ENCODE results near the gene PLCG1.
A peak's percentile ranks its signal among the peaks of the same experiment; 100 is the strongest.
"Not testable (repeated sequence)": the region's sequence is repeated elsewhere in the genome, so short reads cannot be mapped to it uniquely, and the experiment has no call there.

Gene PLCG1

DNA sequence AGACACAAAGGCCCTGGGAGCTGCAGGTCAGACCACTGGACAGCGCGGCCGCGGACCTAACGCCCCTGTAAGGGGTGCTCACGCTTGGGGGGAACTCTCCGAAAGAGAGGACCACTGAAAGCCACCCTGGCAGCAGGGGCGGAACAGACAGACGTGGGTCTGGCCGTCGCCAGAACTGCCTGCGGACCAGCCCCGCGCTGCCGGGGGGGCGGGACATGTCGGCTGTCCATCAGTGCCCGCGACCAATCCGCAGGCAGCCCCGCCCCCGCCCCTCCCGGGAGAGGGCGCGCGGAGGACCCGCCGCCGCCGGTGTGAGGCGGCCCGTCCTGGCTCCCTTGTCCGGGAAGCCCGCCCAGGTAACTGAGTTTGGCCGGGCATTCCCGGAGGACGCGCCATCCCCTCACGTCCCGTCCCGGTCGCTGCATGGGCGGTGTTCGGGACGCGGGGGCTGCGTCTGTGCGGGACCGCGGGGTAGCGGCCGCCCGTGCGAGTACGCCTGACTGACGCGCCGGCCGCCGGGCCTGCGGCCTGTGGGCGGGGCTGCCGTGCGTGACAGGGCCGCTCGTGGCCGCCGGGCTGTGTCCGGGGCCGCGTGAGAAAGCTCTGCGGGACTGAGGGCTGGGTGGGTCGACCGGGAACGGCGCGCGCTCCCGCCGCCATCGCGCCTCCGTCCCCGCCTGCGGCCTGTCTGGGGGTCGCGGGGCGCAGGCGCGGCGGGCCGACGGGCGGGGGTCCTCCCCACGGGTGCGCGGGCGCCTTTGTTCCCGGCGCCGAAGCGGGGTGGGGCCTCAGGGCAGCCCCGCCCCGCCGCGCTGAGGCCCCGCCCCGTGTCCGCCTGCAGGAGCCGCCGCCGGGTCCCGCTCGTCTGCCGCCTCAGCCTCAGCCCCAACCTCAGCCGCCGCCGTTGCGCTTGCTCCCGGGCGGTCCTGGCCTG, at the start of gene PLCG1:
Gene PLCG1, plus strand, starts transcription at position 864 of the 934 bp plus-strand sequence. CDS start 99 bp downstream, outside the sequence.
- peak; percentile 72 for DNase-seq (ENCODE audit: low read depth)

DNA sequence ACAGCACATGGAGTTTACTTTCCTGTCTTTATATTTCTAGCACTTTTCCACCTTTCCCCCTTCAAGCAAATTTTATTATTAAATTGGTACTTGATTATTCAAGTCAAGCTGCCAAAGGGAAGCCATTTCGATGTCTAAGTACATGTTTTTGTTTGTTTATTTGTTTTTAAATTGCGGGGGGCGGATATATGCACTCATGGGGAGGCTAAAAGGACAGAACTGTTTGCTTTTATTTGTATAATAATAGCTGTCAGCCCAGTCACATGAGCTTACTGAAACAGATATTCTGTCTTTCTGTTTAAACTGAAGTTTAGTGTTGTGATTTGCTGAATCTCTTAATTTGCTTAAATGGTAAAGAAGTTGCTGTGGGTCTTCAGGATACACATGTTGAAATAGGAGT, 49.6 kb upstream of the PLCG1 start:
- no peak for DNase-seq (ENCODE audit: low read depth)

DNA sequence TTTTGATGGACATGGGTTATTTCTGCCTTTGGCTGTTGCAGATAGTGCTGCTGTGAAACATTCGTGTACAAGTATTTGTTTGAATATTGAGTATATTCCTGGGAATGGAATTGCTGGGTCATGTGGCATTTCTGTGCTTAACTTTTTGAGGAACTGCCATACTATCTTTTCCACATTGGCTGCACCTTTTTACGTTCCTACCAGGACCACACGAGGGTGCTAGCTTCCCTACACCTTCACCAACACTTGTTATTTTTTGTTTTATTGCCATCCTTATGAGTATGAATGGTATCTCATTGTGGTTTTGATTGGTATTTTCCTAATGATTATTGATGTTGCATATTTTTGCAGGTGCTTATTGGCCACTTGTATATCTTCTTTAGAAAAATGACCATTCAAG, 47.8 kb upstream of the PLCG1 start:
- no peak for DNase-seq (ENCODE audit: low read depth)

DNA sequence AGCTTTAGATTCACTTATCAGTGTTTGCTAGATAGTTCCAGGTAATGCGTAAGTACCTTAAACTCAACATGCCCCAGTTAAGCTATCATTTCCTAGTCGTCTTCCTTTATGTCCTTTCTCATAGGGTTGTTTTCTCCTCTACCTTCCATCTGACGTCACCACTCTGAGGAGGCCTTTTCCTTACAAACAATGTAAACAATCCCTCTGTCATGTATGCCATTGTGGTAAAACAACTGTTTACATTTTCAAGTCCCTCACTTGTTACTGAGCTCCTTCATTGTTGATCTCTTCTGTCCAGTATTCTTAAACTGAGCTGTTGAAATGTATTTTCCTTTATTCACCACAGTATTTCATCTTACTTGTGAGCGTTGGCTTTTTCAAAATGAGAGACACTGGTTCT, 45.4 kb upstream of the PLCG1 start:
- DNase-seq (ENCODE audit: low read depth), result no peak

DNA sequence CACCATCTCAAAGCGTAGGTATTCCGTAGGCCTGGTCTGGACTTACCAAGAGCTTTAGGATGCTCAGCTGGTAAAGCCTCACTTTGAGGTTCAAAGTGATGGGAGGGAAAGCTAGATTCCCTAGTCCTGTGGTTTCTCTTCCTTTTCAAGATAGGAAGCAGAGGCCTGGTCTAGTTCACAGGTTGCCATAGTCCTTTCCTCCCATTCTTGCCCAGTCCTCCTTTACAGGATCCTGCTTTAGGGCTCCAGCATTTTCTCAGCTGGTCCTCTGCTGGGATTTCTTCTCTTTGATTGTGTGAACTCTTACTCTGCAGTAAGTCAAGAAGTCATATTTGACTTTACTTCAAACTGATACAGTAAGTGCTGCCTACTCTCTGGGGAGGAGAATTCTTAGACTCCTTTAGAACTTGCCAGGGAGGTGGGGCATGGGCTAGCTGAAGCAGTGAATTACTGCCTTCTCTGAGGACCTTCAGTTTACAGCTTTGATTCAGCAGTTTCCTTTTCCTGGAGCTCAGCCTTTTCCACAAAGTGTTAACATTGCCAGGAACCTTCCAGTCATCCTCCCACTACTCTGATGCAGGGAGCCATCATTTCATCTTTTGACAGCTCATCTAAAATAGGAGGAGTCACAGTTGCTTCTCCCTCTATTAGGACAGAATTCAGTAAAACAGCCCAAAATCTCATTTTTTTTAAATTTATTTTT, 42.8 kb upstream of the PLCG1 start:
- peak; percentile 82 for DNase-seq (ENCODE audit: low read depth)

DNA sequence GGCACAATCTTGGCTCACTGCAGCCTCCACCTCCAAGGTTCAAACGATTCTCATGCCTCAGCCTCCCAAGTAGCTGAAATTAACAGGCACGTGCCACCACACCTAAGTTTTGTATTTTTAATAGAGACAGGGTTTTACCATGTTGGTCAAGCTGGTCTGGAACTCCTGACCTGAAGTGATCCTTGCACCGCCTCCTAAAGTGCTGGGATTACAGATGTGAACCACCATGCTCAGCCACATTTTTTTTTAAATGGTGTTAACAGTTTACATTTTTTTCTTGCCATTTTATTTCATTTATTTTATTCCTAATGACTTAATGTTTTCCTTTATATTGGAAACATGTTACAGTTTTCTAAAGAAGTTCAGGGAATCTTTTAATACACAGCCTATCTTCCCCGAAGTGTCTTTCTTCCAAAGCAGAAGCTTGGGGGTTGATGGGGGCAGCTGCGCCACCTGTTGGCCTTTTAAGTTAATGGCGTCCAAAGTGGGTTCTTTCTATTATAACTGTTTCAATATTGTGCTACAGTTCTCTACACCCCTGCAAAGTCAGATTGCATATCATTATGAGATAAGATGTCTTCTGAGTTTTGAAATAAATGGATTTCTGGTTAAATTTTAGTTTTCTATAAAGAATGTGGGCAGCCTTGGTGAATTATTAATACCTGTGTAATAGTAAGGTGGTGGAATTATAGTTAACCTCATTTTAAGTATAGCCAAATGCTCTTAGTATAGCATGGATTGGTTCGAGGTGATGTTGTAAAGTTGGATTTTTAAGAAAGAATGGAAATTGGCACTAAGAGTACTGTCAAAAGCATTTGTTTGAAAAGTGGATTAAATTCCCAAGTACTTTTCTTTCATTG, 42.0 kb upstream of the PLCG1 start:
- peak; percentile 60 for DNase-seq (ENCODE audit: low read depth)

DNA sequence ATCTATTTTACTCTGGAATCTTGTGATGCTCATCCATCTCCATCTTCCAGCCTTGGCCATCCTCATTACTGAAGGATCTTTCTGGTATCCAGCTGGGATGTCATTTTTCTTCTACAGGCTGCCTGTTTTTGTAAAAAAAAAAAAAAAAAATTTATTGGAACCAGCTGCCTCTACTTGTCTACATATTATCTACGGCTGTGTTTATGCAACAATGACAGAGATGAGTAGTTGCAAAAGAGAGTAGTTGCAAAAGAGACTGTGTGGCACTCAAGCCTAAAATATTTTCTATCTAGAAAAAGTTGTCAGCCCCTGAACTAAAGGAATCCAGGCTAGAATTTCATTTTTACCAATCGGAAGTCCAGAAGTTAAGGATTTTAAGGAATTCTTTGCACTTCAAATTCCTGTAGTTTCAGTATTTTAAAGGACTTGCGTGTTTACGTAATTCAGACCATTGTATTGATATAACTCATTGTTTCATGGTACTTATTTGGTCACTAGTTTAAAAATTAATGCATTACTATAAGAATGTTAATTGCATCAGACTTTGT, 38.6 kb upstream of the PLCG1 start:
- DNase-seq (ENCODE audit: low read depth), result peak; percentile 84

DNA sequence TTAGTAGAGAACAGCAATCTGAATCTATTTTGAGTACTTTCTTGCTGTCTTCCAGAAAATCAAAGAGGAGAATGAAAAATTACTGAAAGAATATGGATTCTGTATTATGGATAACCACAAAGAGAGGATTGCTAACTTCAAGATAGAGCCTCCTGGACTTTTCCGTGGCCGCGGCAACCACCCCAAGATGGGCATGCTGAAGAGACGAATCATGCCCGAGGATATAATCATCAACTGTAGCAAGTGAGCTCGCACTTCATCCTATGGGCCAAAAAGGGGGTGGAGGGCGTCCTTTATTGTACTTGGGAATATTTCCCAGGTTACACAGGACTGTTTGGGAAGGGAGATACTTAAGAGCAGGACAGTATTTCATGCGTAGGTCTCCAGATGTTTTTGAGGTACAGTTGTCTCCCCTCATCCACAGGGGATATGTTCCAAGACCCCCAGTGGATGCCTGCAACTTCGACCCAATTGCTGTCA, 37.3 kb upstream of the PLCG1 start:
- DNase-seq (ENCODE audit: low read depth), result no peak

DNA sequence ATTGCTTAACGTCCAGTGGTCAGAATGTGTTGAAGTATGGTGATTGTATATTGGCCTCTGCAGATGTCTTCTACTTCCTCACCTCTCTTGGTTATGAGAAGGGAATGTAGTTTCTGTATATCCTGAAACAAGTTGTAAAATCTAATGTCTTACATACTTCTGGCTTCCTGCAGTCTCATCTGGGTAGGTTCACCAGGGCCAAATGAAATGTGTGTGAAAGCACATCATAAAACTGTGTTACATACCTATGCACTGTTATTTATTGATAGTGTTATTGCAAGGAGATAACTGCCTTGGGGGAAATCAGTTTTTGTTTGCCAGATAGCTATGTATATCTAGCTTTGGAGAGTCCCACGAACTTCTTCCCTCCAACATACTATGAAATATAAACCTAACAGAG, 35.7 kb upstream of the PLCG1 start:
- DNase-seq (ENCODE audit: low read depth), result no peak

DNA sequence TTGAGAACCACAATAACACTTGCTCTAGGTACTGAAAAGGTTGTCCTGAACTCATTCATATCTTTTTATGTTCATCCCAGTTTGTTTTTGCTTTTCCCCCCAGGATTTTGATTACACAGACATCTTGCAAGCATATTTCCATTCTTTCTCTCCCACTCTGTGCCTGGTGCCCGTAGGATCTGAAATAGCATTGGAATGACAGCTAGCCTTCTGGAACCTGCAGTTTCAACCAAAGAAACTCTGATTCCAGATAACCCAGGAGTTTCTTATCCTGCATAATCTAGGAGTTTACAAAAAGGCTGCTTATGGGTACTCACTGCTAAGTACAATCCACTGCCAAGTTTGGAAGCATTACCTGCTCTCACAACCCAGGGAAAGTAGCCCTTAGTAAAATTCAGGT, 28.8 kb upstream of the PLCG1 start:
- peak; percentile 74 for DNase-seq (ENCODE audit: low read depth)

DNA sequence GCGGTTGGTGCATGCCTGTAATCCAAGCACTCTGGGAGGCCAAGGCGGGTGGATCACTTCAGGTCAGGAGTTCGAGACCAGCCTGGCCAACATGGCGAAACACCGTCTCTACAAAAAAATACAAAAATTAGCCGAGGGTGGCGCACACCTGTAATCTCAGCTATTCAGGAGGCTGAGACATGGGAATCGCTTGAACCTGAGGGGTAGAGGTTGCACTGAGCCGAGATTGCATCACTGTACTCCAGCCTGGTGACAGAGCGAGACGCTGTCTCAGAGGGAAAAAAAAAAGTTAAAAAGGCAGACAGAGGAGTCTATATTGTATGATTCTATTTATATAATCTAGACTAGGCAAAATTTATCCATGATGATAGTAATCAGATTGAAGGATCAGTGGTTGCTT, 27.3 kb upstream of the PLCG1 start:
- no peak for DNase-seq (ENCODE audit: low read depth)

DNA sequence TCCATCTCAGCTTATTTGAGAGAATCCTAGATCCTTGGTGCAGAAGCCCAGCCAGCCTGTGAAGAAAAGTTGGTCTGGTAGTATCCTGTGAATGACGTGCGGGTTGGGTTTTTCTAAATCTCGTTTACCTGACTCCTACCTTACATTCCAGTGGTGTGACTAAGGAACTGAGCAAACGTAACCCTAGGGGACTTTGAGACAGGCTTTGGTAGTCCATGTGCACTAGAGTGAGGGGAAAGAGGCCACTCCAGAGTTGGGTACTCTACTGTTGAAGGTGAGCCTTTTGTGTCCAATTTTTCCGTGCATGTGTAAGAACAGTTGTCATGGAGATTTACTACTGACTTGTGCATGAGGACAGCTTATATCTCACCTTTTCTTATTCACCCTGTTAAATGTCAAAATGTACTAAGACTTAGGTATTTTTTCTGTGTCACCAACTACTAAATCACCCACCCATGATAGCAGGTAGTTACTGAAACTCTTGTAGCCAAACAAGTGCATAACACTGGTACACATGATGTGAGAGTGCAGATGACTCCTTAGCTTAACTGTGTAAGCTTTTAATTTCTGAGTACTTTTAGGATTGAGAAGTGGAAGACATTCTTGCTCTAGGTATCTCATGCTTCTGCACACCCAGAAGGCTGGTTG, 26.3 kb upstream of the PLCG1 start:
- DNase-seq (ENCODE audit: low read depth), result no peak

DNA sequence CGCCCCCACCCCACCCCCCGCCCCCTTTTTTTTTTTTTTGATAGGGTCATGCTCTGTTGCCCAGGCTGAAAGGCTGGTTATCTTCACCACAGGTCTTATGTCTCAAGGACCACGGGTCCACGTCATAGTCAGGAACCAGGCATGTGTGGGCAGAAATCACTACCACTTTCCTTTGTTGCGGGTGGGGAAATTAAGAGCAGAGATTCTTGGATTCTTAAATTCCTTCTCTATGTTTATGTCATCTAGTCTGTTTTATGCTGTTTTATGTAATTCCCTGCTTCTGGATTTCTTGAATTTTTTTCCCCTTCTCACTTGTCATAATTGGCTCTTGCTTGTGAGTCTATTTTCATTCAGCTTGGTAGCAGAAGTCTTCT, 25.8 kb upstream of the PLCG1 start:
- peak; percentile 74 for DNase-seq (ENCODE audit: low read depth)

DNA sequence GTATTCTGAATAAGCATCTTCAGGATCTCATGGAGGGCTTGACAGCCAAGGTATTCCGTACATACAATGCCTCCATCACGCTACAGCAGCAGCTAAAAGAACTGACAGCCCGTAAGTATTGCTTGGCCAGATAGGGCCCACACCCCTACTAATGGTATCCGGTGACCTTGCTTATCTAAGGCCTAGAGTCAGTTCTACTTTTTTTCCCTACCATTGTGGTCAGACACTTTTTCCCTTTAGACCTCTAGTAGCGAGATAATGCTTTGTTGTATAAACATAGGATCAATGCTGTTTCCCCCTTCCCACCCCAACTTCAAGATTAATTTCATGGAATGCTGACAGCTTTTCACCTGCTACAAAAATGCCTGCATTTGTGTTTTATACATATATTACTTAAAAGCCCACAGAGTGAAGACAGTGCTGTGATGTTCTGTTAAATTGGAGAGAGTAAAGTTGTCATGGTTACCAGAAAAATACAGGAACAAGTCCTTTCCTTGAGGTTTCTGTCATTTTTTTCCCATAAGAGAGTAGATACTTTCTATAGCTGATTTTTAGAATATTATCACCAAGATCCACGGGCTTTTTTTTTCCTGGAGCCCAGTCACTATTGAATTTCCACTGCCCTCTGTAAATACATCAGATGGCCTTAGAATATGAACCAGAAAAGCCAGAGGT, 20.9 kb upstream of the PLCG1 start:
- no peak for DNase-seq (ENCODE audit: low read depth)

DNA sequence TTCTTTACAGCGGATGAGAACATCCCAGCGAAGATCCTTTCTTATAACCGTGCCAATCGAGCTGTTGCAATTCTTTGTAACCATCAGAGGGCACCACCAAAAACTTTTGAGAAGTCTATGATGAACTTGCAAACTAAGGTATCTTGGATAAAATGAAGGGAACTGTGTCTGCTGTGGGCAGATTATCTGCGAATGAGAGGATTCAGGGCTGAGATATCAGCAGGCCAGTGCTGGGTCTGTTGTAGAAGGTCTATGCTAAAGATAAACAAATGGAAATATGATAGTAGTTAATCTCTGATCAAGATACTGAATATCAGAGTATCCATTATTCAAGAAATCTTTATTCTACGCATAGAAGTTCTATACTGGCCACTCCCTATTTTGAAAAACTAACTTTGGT, 19.2 kb upstream of the PLCG1 start:
- not testable (repeated sequence) for DNase-seq (ENCODE audit: low read depth)

DNA sequence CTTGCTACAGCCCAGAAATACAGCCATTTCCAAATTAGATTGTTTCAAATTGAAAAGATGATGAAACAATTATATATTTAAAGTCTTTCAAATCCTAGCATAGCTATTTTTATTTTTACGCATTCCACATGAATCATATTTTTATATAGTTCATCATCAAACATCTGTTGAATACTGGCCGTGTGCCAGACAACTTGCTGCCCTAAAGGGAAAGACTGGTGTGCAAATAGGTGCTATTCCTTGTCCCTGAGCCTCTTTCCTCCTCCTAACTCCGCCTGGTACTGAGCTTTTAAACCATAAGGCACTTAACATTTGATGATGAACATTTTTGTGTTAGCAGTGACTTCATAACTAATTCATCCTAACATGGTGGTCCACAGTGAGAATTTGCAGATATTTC, 18.7 kb upstream of the PLCG1 start:
- no peak for DNase-seq (ENCODE audit: low read depth)

DNA sequence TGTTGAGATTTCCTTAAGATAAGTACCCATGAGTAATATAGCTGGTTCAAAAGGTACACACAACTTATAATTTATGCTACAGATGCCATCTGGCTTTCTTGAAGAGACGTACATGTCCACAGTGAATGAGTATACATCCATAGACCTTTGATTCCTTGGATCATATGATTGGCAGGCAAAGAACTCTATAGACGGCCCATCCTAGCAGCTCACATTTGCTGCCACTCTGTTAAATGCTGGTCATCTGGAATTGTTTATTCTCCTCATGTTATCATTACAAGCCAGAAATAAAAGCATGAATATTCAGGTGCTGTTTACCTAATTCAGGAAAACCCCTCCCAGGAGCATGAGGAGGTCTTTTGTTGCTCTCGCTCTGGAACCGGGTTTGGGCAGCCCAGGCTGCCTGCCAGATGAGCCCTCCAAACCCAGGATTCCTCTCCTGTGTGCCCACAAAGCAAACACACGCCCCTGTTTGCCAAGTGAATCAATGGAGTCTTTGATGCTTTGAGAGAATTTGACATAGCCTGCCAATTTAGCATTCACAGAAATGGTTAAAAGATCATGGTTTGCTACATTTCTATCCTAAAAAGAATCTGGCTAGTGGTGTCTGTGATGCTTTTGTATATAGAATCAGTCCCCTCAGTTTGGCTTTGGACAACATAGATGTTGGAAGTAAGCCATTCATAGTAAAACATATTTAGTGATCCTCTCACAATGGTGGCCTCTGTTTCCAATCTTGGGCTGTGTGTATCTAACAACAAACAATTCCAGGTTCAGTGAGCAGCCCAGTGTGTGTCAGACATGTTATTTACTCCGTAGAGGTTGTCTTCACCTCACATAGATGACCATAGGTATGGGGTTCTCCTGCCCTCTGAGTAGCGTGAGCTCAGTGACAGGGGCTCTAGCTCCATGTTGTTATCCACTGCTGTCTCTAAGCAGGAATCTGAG, 17.5 kb upstream of the PLCG1 start:
- no peak for DNase-seq (ENCODE audit: low read depth)

DNA sequence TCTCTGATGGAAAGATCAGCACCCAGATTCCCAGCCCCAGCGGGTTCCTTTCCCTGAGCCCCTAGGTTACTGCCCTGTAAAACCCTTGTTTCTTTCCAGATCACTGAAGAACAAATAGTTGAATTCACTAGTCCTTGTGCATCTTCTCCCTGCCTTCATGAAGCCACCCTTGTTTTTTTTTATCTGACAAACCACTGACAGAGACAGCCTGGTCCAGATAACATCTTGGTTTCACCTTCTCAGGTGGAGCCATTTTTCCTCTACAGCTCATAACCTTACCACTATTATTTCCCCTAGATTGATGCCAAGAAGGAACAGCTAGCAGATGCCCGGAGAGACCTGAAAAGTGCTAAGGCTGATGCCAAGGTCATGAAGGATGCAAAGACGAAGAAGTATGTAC, 15.9 kb upstream of the PLCG1 start:
- no peak for DNase-seq (ENCODE audit: low read depth)

DNA sequence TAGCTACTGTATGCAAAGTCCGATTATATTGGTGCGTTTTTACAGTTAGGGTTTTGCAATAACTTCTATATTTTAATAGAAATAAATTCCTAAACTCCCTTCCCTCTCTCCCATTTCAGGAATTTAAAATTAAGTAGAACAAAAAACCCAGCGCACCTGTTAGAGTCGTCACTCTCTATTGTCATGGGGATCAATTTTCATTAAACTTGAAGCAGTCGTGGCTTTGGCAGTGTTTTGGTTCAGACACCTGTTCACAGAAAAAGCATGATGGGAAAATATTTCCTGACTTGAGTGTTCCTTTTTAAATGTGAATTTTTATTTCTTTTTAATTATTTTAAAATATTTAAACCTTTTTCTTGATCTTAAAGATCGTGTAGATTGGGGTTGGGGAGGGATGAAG, 13.7 kb upstream of the PLCG1 start:
- no peak for DNase-seq (ENCODE audit: low read depth)
